Osteocyte (in vitro differentiated cells): ENCODE data around the gene PCNX1. TPM values are rescaled to one million over a fixed set of nuclear protein-coding genes. Genes with fewer than 3 reads are reported as not detected.
"Not testable (repeated sequence)": the region's sequence is repeated elsewhere in the genome, so short reads cannot be mapped to it uniquely, and the experiment has no call there.

Experiments used
- DNase-seq: peaks from one replicate; pipeline ENCODE4 v3.0.0; 2021; ENCODE audit warnings: mixed read lengths; ENCODE audit not compliant: unreplicated experiment; ENCODE audit errors: extremely low spot score
- H3K27ac Mint-ChIP-seq: one replicate; pipeline ENCODE4 v1.8.0; 2021; ENCODE audit warnings: mild to moderate bottlenecking, mixed read lengths; ENCODE audit not compliant: unreplicated experiment
- H3K27me3 Mint-ChIP-seq: one replicate; pipeline ENCODE4 v1.8.0; 2021; ENCODE audit warnings: mixed read lengths; ENCODE audit not compliant: unreplicated experiment
- H3K36me3 Mint-ChIP-seq: one replicate; pipeline ENCODE4 v1.8.0; 2021; ENCODE audit warnings: mixed read lengths; ENCODE audit not compliant: unreplicated experiment
- H3K4me1 Mint-ChIP-seq: one replicate; pipeline ENCODE4 v1.8.0; 2021; ENCODE audit warnings: mixed read lengths; ENCODE audit not compliant: unreplicated experiment
- H3K4me3 Mint-ChIP-seq: one replicate; pipeline ENCODE4 v1.8.0; 2021; ENCODE audit warnings: mild to moderate bottlenecking, moderate library complexity, mixed read lengths; ENCODE audit not compliant: unreplicated experiment
- H3K9me3 Mint-ChIP-seq: one replicate; pipeline ENCODE4 v1.8.0; 2021; ENCODE audit warnings: mixed read lengths; ENCODE audit not compliant: unreplicated experiment
- long read RNA-seq: library from polyadenylated mRNA; unstranded; transcript quantifications from one replicate; pipeline ENCODE4 v2.0.0, GENCODE V29; 2021
- total RNA-seq: library from RNA; stranded (reverse); gene quantifications from 2 replicates; pipeline ENCODE4 v1.2.1, GENCODE V29; 2021
- TF ChIP-seq, protein P1 (sequence below): fragments of 200-600 bp; sonication (generic); IDR thresholded peaks from 2 replicates; pipeline ENCODE4 v1.5.0; 2021; ENCODE audit warnings: antibody characterized with exemption, mild to moderate bottlenecking, moderate library complexity

Gene PCNX1
- total RNA-seq, result 72.2 and 83.9 TPM in 2 replicates
- long read RNA-seq, partial matches to known transcripts, result 11 of 23 reads
- long read RNA-seq, other reads (novel, unspliced or antisense), result 12 of 23 reads

DNA sequence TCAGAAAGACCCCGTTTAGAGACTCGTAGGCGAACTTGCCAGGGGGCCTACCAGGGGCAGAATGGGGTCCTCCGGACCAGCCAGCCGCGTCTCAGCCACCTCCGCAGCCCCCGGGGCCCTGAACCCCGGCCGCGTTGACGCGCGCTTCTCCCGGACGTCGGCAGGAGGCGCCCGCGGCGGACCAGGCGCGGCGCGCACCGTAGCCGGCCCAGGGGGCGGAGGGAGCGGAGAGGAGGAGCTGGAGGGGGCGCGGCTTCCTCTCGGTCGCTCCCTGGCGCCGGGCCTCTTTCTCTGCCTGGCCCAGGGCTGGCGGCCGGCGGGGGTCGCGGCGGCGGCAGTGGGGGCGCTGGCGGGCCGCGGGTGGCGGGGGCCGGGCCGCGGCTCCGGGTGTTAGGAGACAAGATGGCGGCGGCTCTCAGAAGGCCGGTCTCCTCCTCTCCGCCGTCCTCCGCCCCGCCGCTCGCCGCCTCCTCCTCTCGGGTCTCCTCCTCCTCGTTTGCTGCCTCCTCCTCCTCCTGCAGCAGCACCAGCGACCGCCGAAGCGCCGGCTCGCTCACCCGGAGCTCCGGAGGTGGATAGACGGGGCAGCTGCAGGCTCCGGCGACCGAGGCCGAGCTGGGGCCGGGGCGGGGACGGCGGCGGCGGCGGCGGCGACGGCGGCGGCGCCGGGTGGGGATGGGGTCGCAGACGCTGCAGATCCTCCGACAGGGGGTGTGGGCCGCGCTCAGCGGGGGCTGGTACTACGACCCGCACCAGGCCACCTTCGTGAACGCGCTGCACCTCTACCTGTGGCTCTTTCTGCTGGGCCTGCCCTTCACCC is at the start of gene PCNX1:
PCNX1 (plus strand) TSS at position 284 of the 820 bp plus-strand sequence; CDS start at position 676, 392 bp downstream.
- Mint-ChIP-seq H3K4me1 (peaks cover 41% of the 10 kb centered on the region), H3K36me3 (no peaks in the 10 kb centered on the region), H3K4me3 (peak within 1 kb of the TSS; percentile 90), H3K27me3 (no peaks in the 10 kb centered on the region), H3K27ac (peak within 1 kb of the TSS; percentile 93), H3K9me3 (no peaks in the 10 kb centered on the region)
- DNase-seq, result peak; percentile 97
- TF ChIP-seq, protein P1, sequence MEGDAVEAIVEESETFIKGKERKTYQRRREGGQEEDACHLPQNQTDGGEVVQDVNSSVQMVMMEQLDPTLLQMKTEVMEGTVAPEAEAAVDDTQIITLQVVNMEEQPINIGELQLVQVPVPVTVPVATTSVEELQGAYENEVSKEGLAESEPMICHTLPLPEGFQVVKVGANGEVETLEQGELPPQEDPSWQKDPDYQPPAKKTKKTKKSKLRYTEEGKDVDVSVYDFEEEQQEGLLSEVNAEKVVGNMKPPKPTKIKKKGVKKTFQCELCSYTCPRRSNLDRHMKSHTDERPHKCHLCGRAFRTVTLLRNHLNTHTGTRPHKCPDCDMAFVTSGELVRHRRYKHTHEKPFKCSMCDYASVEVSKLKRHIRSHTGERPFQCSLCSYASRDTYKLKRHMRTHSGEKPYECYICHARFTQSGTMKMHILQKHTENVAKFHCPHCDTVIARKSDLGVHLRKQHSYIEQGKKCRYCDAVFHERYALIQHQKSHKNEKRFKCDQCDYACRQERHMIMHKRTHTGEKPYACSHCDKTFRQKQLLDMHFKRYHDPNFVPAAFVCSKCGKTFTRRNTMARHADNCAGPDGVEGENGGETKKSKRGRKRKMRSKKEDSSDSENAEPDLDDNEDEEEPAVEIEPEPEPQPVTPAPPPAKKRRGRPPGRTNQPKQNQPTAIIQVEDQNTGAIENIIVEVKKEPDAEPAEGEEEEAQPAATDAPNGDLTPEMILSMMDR, result peak; percentile 89

DNA sequence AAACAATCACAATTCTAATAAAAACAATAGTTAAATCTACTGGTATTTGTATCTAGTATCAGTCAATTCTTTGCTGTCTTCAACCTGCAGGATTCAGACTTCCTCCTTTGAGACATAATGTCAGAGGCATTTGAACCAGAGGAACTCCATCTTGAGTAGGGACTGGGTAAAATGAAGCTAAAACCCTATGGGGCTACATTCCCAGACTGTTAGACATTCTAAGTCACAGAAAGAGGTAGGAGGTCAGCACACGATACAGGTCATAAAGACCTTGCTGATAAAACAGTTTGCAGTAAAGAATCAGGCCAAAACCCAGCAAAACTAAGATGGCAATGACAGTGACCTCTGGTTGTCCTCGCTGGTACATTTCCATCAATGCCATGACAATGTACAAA is 49.8 kb upstream of the PCNX1 start:
- Mint-ChIP-seq H3K27me3 (peaks cover 3% of the 10 kb centered on the region), H3K27ac (no peak overlapping the region), H3K4me3 (no peak overlapping the region), H3K4me1 (peaks cover 8% of the 10 kb centered on the region), H3K9me3 (no peaks in the 10 kb centered on the region), H3K36me3 (no peaks in the 10 kb centered on the region)
- TF ChIP-seq, protein P1, result no peak
- DNase-seq, result no peak

DNA sequence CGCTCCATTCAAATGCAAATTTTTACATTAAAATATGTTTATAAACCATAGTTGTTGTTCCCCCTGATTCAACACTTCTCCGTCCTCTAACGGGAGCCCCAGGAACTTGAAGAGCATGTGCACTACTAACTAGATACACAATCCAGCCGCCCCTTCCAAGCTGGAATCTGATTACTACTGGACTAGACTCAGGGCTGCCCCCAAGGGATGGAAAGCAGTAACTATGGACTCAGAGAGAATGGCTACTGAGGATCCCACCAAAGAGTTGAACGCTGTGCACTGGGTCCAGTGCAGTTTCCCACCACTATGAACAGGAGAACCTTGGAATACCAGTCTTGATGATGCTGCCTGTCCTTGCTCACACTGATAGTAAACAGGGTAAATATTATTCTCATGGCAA is 48.6 kb upstream of the PCNX1 start:
- Mint-ChIP-seq H3K4me3 (no peak overlapping the region), H3K27me3 (peaks cover 7% of the 10 kb centered on the region), H3K27ac (no peak overlapping the region), H3K36me3 (no peaks in the 10 kb centered on the region), H3K9me3 (no peaks in the 10 kb centered on the region), H3K4me1 (peaks cover 8% of the 10 kb centered on the region)
- DNase-seq, result no peak
- TF ChIP-seq, protein P1, result no peak

DNA sequence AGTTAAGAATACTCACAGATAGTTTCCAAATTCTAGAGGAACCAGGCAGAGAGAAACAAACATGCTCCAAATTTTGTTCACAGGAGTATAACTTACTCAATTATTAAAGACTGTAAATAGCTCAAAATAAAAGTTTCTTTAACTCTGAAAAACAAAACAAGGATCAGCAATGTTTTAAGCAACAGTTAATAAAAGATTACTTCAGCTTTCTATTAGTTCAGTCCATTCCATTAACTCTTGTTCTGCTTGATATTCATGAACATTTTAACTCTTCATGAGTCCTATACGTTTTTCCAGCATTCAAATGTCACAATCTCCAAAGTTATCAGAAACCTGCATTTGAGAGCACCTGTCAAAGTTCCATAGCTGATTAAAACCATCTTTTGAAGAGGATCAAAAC is 40.3 kb upstream of the PCNX1 start:
- H3K4me1 Mint-ChIP-seq, H3K4me3 Mint-ChIP-seq, H3K27ac Mint-ChIP-seq, H3K36me3 Mint-ChIP-seq, DNase-seq, H3K27me3 Mint-ChIP-seq: not testable (repeated sequence)
- H3K9me3 Mint-ChIP-seq, result peaks cover 11% of the 10 kb centered on the region

DNA sequence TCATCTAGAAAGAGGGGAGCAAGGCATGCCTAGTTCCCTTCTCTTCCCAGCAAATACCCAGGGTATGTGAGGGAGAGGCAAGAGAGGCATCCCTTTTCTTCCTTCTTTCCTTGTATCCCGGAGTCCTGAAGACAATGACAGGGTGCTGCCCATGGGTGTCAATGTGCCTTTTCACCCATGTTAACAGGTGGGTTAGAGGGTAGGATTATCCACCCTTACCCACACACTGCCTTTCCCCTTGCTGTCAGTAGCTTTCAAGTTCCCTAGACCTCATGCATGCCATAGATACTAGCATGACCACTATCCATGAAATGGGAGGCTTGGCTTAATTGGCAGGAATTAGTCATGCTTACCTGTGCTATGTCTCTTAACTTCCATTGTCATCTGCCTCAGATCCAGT is 36.3 kb upstream of the PCNX1 start:
- Mint-ChIP-seq H3K4me3 (no peak overlapping the region), H3K27me3 (peaks cover 4% of the 10 kb centered on the region), H3K27ac (no peak overlapping the region), H3K4me1 (no peaks in the 10 kb centered on the region), H3K9me3 (peaks cover 11% of the 10 kb centered on the region), H3K36me3 (no peaks in the 10 kb centered on the region)
- TF ChIP-seq, protein P1, result no peak
- DNase-seq, result no peak
